BLaER1 treated with 17β-estradiol and CSF1 and Interleukin-3, amounts not matched to agents 10 nM and 100 nM (cell line): ENCODE results near the gene PLOD3.

Source experiments
- H3K27ac ChIP-seq, 11 experiments: shearing (Covaris generic); formaldehyde crosslinking; 2 replicates each; pipeline ENCODE4 v1.8.1; 2022
- H3K27me3 ChIP-seq, 11 experiments: shearing (Covaris generic); formaldehyde crosslinking; 2 replicates each; pipeline ENCODE4 v1.8.1; 2022
- H3K36me3 ChIP-seq, 11 experiments: shearing (Covaris generic); formaldehyde crosslinking; 2 replicates each; pipeline ENCODE4 v1.8.1; 2022
- H3K4me1 ChIP-seq, 10 experiments: shearing (Covaris generic); formaldehyde crosslinking; 2 replicates each; pipeline ENCODE4 v1.8.1; 2022
- H3K4me2 ChIP-seq, 11 experiments: shearing (Covaris generic); formaldehyde crosslinking; 2 replicates each; pipeline ENCODE4 v1.8.1; 2022
- H3K4me3 ChIP-seq, 10 experiments: shearing (Covaris generic); formaldehyde crosslinking; 2 replicates each; pipeline ENCODE4 v1.8.1; 2022
- H3K9ac ChIP-seq, 11 experiments: shearing (Covaris generic); formaldehyde crosslinking; 2 replicates each; pipeline ENCODE4 v1.8.1; 2022
- H3K9me3 ChIP-seq, 11 experiments: shearing (Covaris generic); formaldehyde crosslinking; replicated peaks in 1 of 11; 2 replicates each; pipeline ENCODE4 v1.8.1; 2022
- H4K20me1 ChIP-seq, 11 experiments: shearing (Covaris generic); formaldehyde crosslinking; 2 replicates each; pipeline ENCODE4 v1.8.1; 2022
- Cebpa-rat ChIP-seq, 11 experiments: shearing (Covaris generic); IDR thresholded peaks; 2 replicates each; pipeline ENCODE4 v1.8.1; 2022

The PLOD3 gene

DNA sequence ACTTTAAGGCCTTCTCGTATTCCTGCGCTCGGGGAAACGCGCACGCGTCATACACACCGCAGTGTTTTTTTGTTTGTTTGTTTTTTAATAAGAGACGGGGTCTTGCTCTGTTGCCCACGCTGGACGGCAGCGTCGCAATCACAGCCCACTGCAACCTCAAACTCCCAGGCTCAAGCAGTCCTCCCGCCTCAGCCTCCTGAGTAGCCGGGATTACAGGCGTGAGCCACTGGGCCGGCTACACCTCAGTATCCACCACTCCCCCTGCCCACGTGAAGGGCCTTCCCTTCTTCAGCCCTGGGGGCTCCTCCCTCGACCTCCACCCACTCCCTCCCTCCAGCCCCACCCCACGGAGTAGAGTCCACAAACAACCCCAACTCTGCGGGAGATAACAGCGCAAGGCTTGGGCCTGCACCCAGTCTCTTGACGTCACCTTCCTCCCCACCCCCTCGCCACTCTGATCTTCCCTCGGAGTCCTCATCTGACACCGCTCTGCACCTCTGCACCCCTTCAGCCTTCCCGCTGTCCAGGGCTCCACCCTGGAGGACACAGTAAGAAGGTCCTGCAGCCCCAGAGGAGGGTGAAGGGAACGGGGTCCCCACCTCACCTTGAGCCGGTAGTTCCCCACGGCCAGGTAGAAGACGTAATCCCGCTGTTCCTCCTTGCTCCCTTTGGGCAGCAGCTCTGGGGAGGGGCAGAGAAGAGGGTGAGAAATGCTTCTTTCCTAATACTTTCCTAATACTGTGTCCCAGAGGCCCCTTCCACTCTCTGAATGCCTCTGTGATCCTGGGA, 23.0 kb upstream of the PLOD3 start:
- Histone ChIP-seq H3K4me1 (peaks cover 82 to 91% (median 90%) of the 10 kb centered on the region in 10 experiments), H3K27ac (peak overlapping the region in 8 of 11 experiments; percentile 45 to 90 (median 82); a peak in 16 of 22 replicates), H3K4me2 (peak overlapping the region; percentile 90 to 100 (median 98)), H3K4me3 (no peak overlapping the region), H4K20me1 (peaks cover 0 to 66% (median 21%) of the 10 kb centered on the region in 11 experiments; a peak in 15 of 22 replicates), H3K9ac (peak overlapping the region in 10 of 11 experiments; percentile 23 to 84 (median 76); a peak in 12 of 22 replicates), H3K27me3 (no peaks in the 10 kb centered on the region), H3K9me3 (no peaks in the 10 kb centered on the region), H3K36me3 (peaks cover 18 to 51% (median 34%) of the 10 kb centered on the region in 11 experiments; a peak in 18 of 22 replicates)
- TF ChIP-seq Cebpa-rat (IDR thresholded peaks at IDR 0.05) = no peak

DNA sequence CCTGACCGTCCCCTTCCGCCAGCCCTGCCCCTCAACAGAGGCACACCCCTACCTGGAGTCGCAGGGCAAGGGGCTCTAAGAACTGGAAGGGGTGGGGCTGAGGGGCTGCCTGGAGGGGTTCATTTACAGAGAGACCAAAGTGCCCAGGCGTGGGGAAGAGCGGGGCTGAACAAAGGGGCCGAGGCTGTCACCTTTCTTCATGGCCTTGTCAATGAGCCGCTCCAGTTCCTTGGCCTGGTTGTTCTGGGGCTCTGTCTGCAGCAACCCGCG, 22.5 kb upstream of the PLOD3 start:
- peaks cover 18 to 55% (median 33%) of the 10 kb centered on the region in 11 experiments; a peak in 18 of 22 replicates for H3K36me3 ChIP-seq
- H3K27me3 ChIP-seq = no peaks in the 10 kb centered on the region
- peaks cover 0 to 71% (median 26%) of the 10 kb centered on the region in 11 experiments; a peak in 15 of 22 replicates for H4K20me1 ChIP-seq
- peak overlapping the region; percentile 90 to 100 (median 98) for H3K4me2 ChIP-seq
- H3K9me3 ChIP-seq = no peaks in the 10 kb centered on the region
- H3K4me3 ChIP-seq = peak overlapping the region in 6 of 10 experiments; percentile 41 to 65 (median 54); a peak in 9 of 20 replicates
- TF ChIP-seq Cebpa-rat (IDR thresholded peaks at IDR 0.05) = no peak
- H3K4me1 ChIP-seq = peaks cover 79 to 93% (median 91%) of the 10 kb centered on the region in 10 experiments
- H3K27ac ChIP-seq = peak overlapping the region in 10 of 11 experiments; percentile 53 to 90 (median 80); a peak in 19 of 22 replicates
- H3K9ac ChIP-seq = peak overlapping the region; percentile 64 to 84 (median 75); a peak in 20 of 22 replicates

DNA sequence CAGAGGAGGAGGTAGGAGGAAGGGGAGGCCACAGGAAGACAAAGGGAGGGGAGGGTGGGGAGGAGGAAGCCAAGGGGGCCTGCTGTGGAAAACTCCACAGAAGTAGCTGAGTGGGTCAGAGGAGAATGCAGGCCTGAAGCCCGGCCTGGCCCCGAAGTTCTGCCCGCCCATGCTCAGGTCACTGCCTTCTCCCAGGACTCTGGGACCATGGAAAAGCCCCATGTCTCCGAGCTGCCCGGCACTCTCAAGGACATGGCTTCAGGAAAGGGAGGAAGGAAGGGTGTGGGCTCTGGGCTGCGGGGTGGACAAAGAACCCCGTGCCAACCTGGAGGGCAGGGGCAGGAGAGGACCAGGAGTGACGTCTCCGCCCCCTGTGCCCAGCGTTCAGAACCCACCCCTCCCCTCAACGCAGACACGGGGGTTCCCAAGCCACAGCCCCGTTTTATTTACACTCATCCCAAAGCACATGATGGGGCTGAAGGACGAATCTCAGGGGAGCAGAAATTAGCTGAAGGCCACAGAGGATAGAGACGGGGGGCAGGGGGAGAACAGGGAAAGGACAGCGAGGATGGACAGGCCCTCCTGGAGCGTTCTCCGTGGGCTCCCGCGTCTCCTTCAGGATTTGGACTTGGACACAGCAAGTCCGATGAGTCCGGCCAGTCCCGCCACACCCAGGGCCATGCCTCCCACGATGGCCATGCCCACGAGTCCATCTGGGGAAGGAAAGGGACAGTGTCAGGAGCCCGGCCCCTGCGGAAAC, 22.0 kb upstream of the PLOD3 start:
- no peaks in the 10 kb centered on the region for H3K9me3 ChIP-seq
- H3K9ac ChIP-seq = peak overlapping the region; percentile 64 to 84 (median 75); a peak in 21 of 22 replicates
- peaks cover 18 to 60% (median 34%) of the 10 kb centered on the region in 11 experiments; a peak in 18 of 22 replicates for H3K36me3 ChIP-seq
- H3K27ac ChIP-seq = peak overlapping the region in 10 of 11 experiments; percentile 53 to 90 (median 80); a peak in 19 of 22 replicates
- H4K20me1 ChIP-seq = peaks cover 0 to 76% (median 31%) of the 10 kb centered on the region in 11 experiments; a peak in 15 of 22 replicates
- H3K27me3 ChIP-seq = no peaks in the 10 kb centered on the region
- peaks cover 79 to 94% (median 91%) of the 10 kb centered on the region in 10 experiments for H3K4me1 ChIP-seq
- H3K4me3 ChIP-seq = peak overlapping the region in 8 of 10 experiments; percentile 21 to 65 (median 49); a peak in 13 of 20 replicates
- TF ChIP-seq Cebpa-rat (IDR thresholded peaks at IDR 0.05) = no peak
- peak overlapping the region; percentile 90 to 100 (median 98) for H3K4me2 ChIP-seq

GRCh38 chr7:101238226-101239182, 21.1 kb upstream of the PLOD3 start:
- peaks cover 74 to 88% (median 85%) of the 10 kb centered on the region in 10 experiments for H3K4me1 ChIP-seq
- H3K36me3 ChIP-seq = peaks cover 17 to 66% (median 38%) of the 10 kb centered on the region in 11 experiments; a peak in 19 of 22 replicates

GRCh38 chr7:101237206-101238067, 20.1 kb upstream of the PLOD3 start, which contains the start of gene CLDN15:
Gene CLDN15, minus strand, starts transcription at chr7:101237802. Its CDS starts 221 bp downstream, at chr7:101237581.
- H3K4me3 ChIP-seq = peak within 1 kb of the TSS in 8 of 10 experiments; percentile 45 to 65 (median 56); a peak in 16 of 20 replicates
- peak within 1 kb of the TSS; percentile 90 to 100 (median 98) for H3K4me2 ChIP-seq
- H3K9ac ChIP-seq = peak within 1 kb of the TSS; percentile 64 to 84 (median 75); a peak in 21 of 22 replicates
- H4K20me1 ChIP-seq = peaks cover 0 to 67% (median 19%) of the 10 kb centered on the region in 11 experiments; a peak in 13 of 22 replicates
- H3K36me3 ChIP-seq = peaks cover 12 to 64% (median 28%) of the 10 kb centered on the region in 11 experiments; a peak in 19 of 22 replicates
- H3K27me3 ChIP-seq = no peaks in the 10 kb centered on the region
- H3K4me1 ChIP-seq = peaks cover 67 to 77% (median 74%) of the 10 kb centered on the region in 10 experiments
- TF ChIP-seq Cebpa-rat (IDR thresholded peaks at IDR 0.05) = no peak
- H3K9me3 ChIP-seq = no peaks in the 10 kb centered on the region
- peak within 1 kb of the TSS in 10 of 11 experiments; percentile 53 to 90 (median 80); a peak in 19 of 22 replicates for H3K27ac ChIP-seq

More at GRCh38 chr7:101238226-101239182, 21.1 kb upstream of the PLOD3 start:
- Histone ChIP-seq H3K27ac (peak overlapping the region in 10 of 11 experiments; percentile 53 to 90 (median 80); a peak in 19 of 22 replicates), H3K27me3 (no peaks in the 10 kb centered on the region), H4K20me1 (peaks cover 0 to 76% (median 27%) of the 10 kb centered on the region in 11 experiments; a peak in 15 of 22 replicates), H3K4me2 (peak overlapping the region; percentile 90 to 100 (median 98)), H3K9me3 (no peaks in the 10 kb centered on the region), H3K4me3 (peak overlapping the region in 8 of 10 experiments; percentile 45 to 65 (median 56); a peak in 16 of 20 replicates), H3K9ac (peak overlapping the region; percentile 64 to 84 (median 75); a peak in 21 of 22 replicates)
- TF ChIP-seq Cebpa-rat (IDR thresholded peaks at IDR 0.05) = no peak

DNA sequence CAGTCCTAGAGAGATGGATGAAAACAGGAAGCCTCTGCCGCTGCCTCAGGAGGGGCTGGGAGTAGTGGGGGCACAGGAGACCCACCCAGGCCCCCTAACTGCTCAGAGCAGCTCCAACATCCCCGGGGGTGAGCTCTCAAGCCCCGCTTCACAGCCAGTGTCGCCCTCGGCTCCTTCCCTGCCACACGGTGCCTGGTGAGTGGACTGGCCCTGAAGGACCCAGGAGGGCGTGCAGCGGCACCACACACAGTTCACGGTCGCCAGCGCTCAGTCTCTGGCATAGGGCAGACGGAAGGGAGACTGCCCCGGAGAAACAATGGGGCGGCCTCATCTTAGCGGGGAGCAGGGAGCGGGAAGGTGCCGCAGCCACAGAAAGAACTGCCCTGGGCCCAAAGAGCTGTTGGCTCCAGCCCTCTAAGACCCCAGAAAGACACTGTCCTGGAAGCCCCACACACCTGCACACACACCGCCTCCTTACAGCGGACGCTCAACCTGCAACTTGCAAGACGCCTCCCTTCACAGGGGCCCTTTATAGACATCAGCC, 19.0 kb upstream of the PLOD3 start:
- peaks cover 58 to 67% (median 64%) of the 10 kb centered on the region in 10 experiments for H3K4me1 ChIP-seq
- peak overlapping the region in 10 of 11 experiments; percentile 2 to 84 (median 59); a peak in 16 of 22 replicates for H3K9ac ChIP-seq
- no peak for TF ChIP-seq Cebpa-rat (IDR thresholded peaks at IDR 0.05)
- H3K27me3 ChIP-seq = no peaks in the 10 kb centered on the region
- H3K4me2 ChIP-seq = peak overlapping the region; percentile 90 to 100 (median 98)
- peaks cover 16 to 67% (median 34%) of the 10 kb centered on the region in 11 experiments; a peak in 20 of 22 replicates for H3K36me3 ChIP-seq
- peak overlapping the region in 8 of 10 experiments; percentile 8 to 65 (median 55); a peak in 13 of 20 replicates for H3K4me3 ChIP-seq
- no peaks in the 10 kb centered on the region for H3K9me3 ChIP-seq
- H4K20me1 ChIP-seq = peaks cover 0 to 70% (median 18%) of the 10 kb centered on the region in 11 experiments; a peak in 13 of 22 replicates
- H3K27ac ChIP-seq = peak overlapping the region in 4 of 11 experiments; percentile 11 to 64 (median 52); a peak in 4 of 22 replicates
